GM23248 (cell line): ENCODE data around the gene DCST2. TPM values are rescaled to one million over a fixed set of nuclear protein-coding genes. Genes with fewer than 3 reads are reported as not detected.
A peak's percentile ranks its signal among the peaks of the same experiment; 100 is the strongest.

ENCODE experiments used
- DNase-seq: peaks from one replicate; pipeline ENCODE4 v3.0.0-alpha.2; 2015
- H2AFZ ChIP-seq: fragments of 200-600 bp; sonication (generic); 2 replicates; pipeline ENCODE4 v1.6.1; 2016; ENCODE audit warnings: antibody characterized with exemption
- H3F3A ChIP-seq: fragments of 200-600 bp; sonication (generic); 2 replicates; pipeline ENCODE4 v1.6.1; 2016; ENCODE audit warnings: mild to moderate bottlenecking, antibody characterized with exemption, mixed run types; ENCODE audit not compliant: insufficient read depth
- H3K27ac ChIP-seq: fragments of 200-600 bp; sonication (generic); 2 replicates; pipeline ENCODE4 v1.5.1; 2016; ENCODE audit warnings: mild to moderate bottlenecking
- H3K27me3 ChIP-seq: fragments of 200-600 bp; sonication (generic); replicated peaks from 2 replicates; pipeline ENCODE4 v1.6.1; 2016; ENCODE audit warnings: mild to moderate bottlenecking; ENCODE audit not compliant: insufficient read depth
- H3K36me3 ChIP-seq: fragments of 200-600 bp; sonication (generic); 2 replicates; pipeline ENCODE4 v1.6.1; 2016; ENCODE audit warnings: low read depth, mild to moderate bottlenecking
- H3K4me1 ChIP-seq: fragments of 200-600 bp; sonication (generic); 2 replicates; pipeline ENCODE4 v1.6.1; 2016; ENCODE audit warnings: mild to moderate bottlenecking; ENCODE audit not compliant: insufficient read depth
- H3K4me2 ChIP-seq: fragments of 200-600 bp; sonication (generic); one replicate; pipeline ENCODE4 v1.6.1; 2016; ENCODE audit warnings: mild to moderate bottlenecking; ENCODE audit not compliant: unreplicated experiment
- H3K4me3 ChIP-seq: fragments of 200-600 bp; sonication (generic); 2 replicates; pipeline ENCODE4 v1.5.1; 2016; ENCODE audit warnings: mild to moderate bottlenecking
- H3K79me2 ChIP-seq: fragments of 200-600 bp; sonication (generic); 2 replicates; pipeline ENCODE4 v1.6.1; 2016; ENCODE audit warnings: mild to moderate bottlenecking; ENCODE audit not compliant: insufficient read depth
- H3K9ac ChIP-seq: fragments of 200-600 bp; sonication (generic); 2 replicates; pipeline ENCODE4 v1.6.1; 2016; ENCODE audit warnings: mild to moderate bottlenecking
- H3K9me2 ChIP-seq: fragments of 200-600 bp; sonication (generic); 2 replicates; pipeline ENCODE4 v1.6.1; 2016; ENCODE audit warnings: mixed run types, mild to moderate bottlenecking, moderate library complexity; ENCODE audit not compliant: insufficient read depth
- H3K9me3 ChIP-seq: fragments of 200-600 bp; sonication (generic); one replicate; pipeline ENCODE4 v1.6.1; 2017; ENCODE audit warnings: low read depth
- H4K20me1 ChIP-seq: fragments of 200-600 bp; sonication (generic); 2 replicates; pipeline ENCODE4 v1.6.0; 2016; ENCODE audit not compliant: insufficient read depth
- EZH2 ChIP-seq: fragments of 200-600 bp; sonication (generic); IDR thresholded peaks from 2 replicates; pipeline ENCODE4 v1.6.1; 2018; ENCODE audit warnings: antibody characterized with exemption, mild to moderate bottlenecking; ENCODE audit not compliant: insufficient read depth, poor library complexity, severe bottlenecking
- EZH2phosphoT487 ChIP-seq: fragments of 200-600 bp; sonication (generic); IDR thresholded peaks from 2 replicates; pipeline ENCODE4 v1.6.1; 2018; ENCODE audit warnings: antibody characterized with exemption, moderate library complexity, mild to moderate bottlenecking, low read depth; ENCODE audit not compliant: insufficient read depth
- WGBS, 2 experiments: methylation state at CpG; one replicate each; pipeline ENCODE4 v1.1.6; 2015 to 2017; ENCODE audit warnings: low lambda C conversion rate in 2 of 2, low coverage in 1 of 2; ENCODE audit errors: missing lambda C conversion rate in 2 of 2; 5-methylcytosine and 5-hydroxymethylcytosine counted together
- in situ Hi-C: fragments of 300-500 bp; cut with MboI; formaldehyde crosslinking; loops from 2 replicates; pipeline ENCODE4 v1.15.0; 2020
- polyA plus RNA-seq: library from polyadenylated mRNA; unstranded; fragments of >200 nt; fragmentation: Nextera tagmentation; extraction: Ambion mirVana; gene quantifications from 2 replicates; pipeline ENCODE4 v1.2.1, GENCODE V29; 2016
- total RNA-seq: library from RNA; depleted of rRNA; stranded (reverse); fragments of >200 nt; shearing (Covaris generic); gene quantifications from 2 replicates; pipeline ENCODE4 v1.2.3, GENCODE V29; 2014

Gene DCST2
- total and polyA plus RNA-seq, 2 experiments from 2014 or later = 0.14 TPM; not detected in 1

GRCh38 chr1:155080312-155081228, 47.0 kb upstream of the DCST2 start:
- Histone ChIP-seq H3K27ac (no peak overlapping the region), H3K27me3 (peaks cover 49% of the 10 kb centered on the region)
- in situ Hi-C loops = no loop called here

DNA sequence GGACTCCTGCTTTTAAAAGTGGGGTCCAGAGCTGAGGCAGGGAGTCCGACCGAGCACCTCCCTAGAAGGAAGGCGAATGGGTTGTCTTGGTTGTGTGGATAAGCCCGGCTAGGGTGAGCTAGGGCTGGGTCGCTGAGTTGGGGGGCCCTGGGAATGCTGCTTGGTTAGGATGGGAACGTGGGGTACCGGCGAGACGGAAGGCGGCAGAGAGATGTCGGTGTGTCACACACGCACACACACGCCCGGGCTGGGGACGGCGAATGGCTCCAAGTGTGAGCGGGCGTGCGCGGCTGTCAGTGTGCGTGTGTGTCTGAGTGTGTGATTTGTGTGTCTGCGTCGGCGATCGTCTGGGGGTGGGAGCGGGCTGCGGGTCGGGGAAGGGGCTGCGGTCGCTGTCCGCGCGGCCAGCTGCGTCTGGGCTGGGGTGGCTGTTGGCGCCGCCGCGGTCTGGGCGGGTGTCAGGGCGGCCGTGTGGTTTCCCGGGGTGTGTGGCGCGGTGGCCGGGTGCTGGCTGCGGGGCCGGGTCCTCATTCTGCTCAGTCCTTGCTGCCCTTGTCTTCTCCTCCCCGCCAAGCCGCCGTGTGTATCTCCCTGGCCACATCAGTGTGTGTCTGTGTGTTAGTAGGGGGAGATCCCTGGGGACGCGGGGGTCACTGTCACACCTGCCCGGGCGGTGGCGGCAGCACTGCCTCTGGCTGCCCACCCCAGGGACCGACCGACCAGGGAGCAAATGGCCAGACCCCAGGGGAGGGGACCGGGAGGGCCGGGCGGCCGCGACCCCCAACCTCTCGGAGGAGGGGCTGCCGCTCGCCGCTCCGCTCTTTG, 46.1 kb upstream of the DCST2 start:
- Histone ChIP-seq H2AFZ (no peak overlapping the region), H3K4me2 (peak overlapping the region; percentile 73)
- in situ Hi-C loops = no loop called here

More at GRCh38 chr1:155080312-155081228, 47.0 kb upstream of the DCST2 start:
- Histone ChIP-seq H3K4me2 (no peak overlapping the region), H2AFZ (no peak overlapping the region), H3K9me3 (no peaks in the 10 kb centered on the region), H3K79me2 (no peaks in the 10 kb centered on the region), H3K36me3 (no peaks in the 10 kb centered on the region), H3K4me3 (no peak overlapping the region), H3K4me1 (peaks cover 5% of the 10 kb centered on the region; the same call in 1 of the 2 replicates), H3K9ac (no peak overlapping the region), H3F3A (peaks cover 7% of the 10 kb centered on the region), H3K9me2 (no peaks in the 10 kb centered on the region), H4K20me1 (no peaks in the 10 kb centered on the region)
- TF ChIP-seq EZH2 (no peak), EZH2phosphoT487 (no peak)
- DNase-seq = peak; percentile 47
- 4 to 6% methylated on average over 25 to 67 of the region's 71 CpGs for WGBS, 2 experiments

DNA sequence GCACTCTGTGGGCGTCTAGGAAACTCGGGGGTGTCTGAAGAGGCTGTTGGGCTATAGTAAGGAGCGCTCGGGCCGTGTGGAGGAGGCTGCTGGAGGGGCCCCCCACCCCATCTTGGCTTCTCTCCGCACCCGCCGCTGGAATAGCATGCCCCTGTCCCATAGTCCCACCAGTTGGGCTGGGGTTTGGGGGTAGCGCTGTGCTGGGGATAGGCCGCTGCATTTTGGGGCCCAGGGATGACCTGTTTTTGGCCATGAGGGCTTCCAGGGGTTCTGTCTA, 45.6 kb upstream of the DCST2 start:
- DNase-seq = no peak
- peak overlapping the region; percentile 66 for H3K4me3 ChIP-seq
- H3K4me1 ChIP-seq = peaks cover 5% of the 10 kb centered on the region; the same call in 1 of the 2 replicates
- H3K9ac ChIP-seq = no peak overlapping the region
- no peaks in the 10 kb centered on the region for H3K79me2 ChIP-seq
- peak overlapping the region; percentile 73 for H3K4me2 ChIP-seq
- 3 to 9% methylated on average over 5 to 10 of the region's 10 CpGs for WGBS, 2 experiments
- peaks cover 7% of the 10 kb centered on the region for H3F3A ChIP-seq
- no peaks in the 10 kb centered on the region for H4K20me1 ChIP-seq
- no peaks in the 10 kb centered on the region for H3K36me3 ChIP-seq
- in situ Hi-C loops = no loop called here
- H3K27ac ChIP-seq = no peak overlapping the region
- no peaks in the 10 kb centered on the region for H3K9me2 ChIP-seq
- TF ChIP-seq EZH2 = no peak
- no peak for TF ChIP-seq EZH2phosphoT487
- H2AFZ ChIP-seq = peak overlapping the region; percentile 78
- H3K9me3 ChIP-seq = no peaks in the 10 kb centered on the region
- peaks cover 49% of the 10 kb centered on the region for H3K27me3 ChIP-seq

More for the DNA sequence above, 46.1 kb upstream of the DCST2 start:
- DNase-seq = no peak
- Histone ChIP-seq H3K9me3 (no peaks in the 10 kb centered on the region), H3K27me3 (peaks cover 49% of the 10 kb centered on the region), H3K36me3 (no peaks in the 10 kb centered on the region), H3K79me2 (no peaks in the 10 kb centered on the region), H3K9ac (no peak overlapping the region), H3K4me3 (no peak overlapping the region; the same call in 1 of the 2 replicates), H4K20me1 (no peaks in the 10 kb centered on the region), H3K4me1 (peaks cover 5% of the 10 kb centered on the region; the same call in 1 of the 2 replicates), H3K27ac (no peak overlapping the region), H3F3A (peaks cover 7% of the 10 kb centered on the region), H3K9me2 (no peaks in the 10 kb centered on the region)
- 1 to 2% methylated on average over 31 to 64 of the region's 67 CpGs for WGBS, 2 experiments
- TF ChIP-seq EZH2 (peak; percentile 94), EZH2phosphoT487 (peak; percentile 62; the same call in 1 of the 2 replicates)

DNA sequence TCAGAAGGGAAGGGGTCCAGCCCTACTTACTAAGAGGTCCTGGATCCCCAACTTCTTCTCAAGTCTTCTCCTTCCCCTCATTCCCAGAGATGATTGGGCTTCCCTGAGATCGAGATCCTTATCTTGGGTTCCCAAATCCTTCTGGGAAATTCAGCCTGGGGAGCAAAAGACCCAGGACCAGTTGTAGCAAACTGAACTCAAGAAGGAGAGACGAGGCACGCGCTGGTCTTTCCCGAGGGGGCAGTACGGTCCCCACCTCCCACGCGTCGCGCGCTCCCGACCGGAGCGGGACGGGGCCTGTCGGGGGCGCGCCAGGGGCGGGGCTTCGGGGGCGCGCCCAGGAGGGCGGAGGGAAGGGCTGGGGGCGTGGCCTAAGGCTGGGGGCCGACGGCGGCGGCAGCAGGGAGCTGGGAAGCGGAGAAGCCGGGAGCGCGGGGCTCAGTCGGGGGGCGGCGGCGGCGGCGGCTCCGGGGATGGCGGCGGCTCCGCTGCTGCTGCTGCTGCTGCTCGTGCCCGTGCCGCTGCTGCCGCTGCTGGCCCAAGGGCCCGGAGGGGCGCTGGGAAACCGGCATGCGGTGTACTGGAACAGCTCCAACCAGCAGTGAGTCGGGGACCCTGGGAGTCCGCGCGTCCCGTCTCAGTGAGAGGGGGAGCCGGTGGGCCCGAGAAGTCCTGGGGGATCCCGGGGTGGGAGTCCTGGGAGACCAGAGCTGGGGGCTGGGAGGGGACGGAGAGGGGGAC, 45.1 kb upstream of the DCST2 start, which contains the start of gene EFNA3:
Gene EFNA3, plus strand, starts transcription at position 369 of the 741 bp plus-strand sequence. Its CDS starts 105 bp downstream, at position 474.
- no peak within 1 kb of the TSS for H3K27ac ChIP-seq
- H3F3A ChIP-seq = peaks cover 7% of the 10 kb centered on the region
- H4K20me1 ChIP-seq = no peaks in the 10 kb centered on the region
- no peaks in the 10 kb centered on the region for H3K9me2 ChIP-seq
- in situ Hi-C loops = no loop called here
- H3K79me2 ChIP-seq = no peaks in the 10 kb centered on the region
- H3K4me2 ChIP-seq = peak within 1 kb of the TSS; percentile 73
- 2 to 4% methylated on average over 10 to 50 of the region's 59 CpGs for WGBS, 2 experiments
- peak within 1 kb of the TSS; percentile 31; the same call in 1 of the 2 replicates for H3K9ac ChIP-seq
- no peaks in the 10 kb centered on the region for H3K9me3 ChIP-seq
- peaks cover 45% of the 10 kb centered on the region for H3K27me3 ChIP-seq
- H3K4me3 ChIP-seq = peak within 1 kb of the TSS; percentile 66
- no peak for TF ChIP-seq EZH2phosphoT487
- no peak for TF ChIP-seq EZH2
- H3K36me3 ChIP-seq = no peaks in the 10 kb centered on the region
- H3K4me1 ChIP-seq = peaks cover 5% of the 10 kb centered on the region; the same call in 1 of the 2 replicates
- peak within 1 kb of the TSS; percentile 78 for H2AFZ ChIP-seq
- DNase-seq = peak; percentile 80
